ENCODE measurements around the gene ZDHHC16.

ZDHHC16 gene

GRCh38 chr10:97502916-97503315 is 56.9 kb downstream of the ZDHHC16 start:
- Histone ChIP-seq H3K27me3 (replicated peaks; ENCODE audit: insufficient read depth, low read length) (peaks cover 16% of the 10 kb centered on the region), H3K4me3 (ENCODE audit: low read length) (no peak overlapping the region), H3K4me1 (ENCODE audit: low read length) (no peaks in the 10 kb centered on the region), H3K79me2 (ENCODE audit: low read length) (peaks cover 3% of the 10 kb centered on the region), H3K9me3 (replicated peaks; ENCODE audit: insufficient read depth, low read length) (no peaks in the 10 kb centered on the region), H3K36me3 (replicated peaks; ENCODE audit: insufficient read depth, low read length) (no peaks in the 10 kb centered on the region), H3K9me2 (replicated peaks; ENCODE audit: insufficient read depth, low read length) (no peaks in the 10 kb centered on the region), H4K20me1 (ENCODE audit: insufficient read depth, low read length) (no peaks in the 10 kb centered on the region), H3K9ac (ENCODE audit: low read length) (no peak overlapping the region), H3K27ac (ENCODE audit: low read length) (no peak overlapping the region), H2AFZ (ENCODE audit: low read length) (no peak overlapping the region), H3F3A (ENCODE audit: insufficient read depth, low read length) (peaks cover 3% of the 10 kb centered on the region), H3K4me2 (ENCODE audit: low read depth, low read length) (no peak overlapping the region)
- no peak for TF ChIP-seq EZH2 (optimal IDR thresholded peaks at IDR 0.05; ENCODE audit: low read depth, low read length)
- TF ChIP-seq CTCF (IDR thresholded peaks at IDR 0.05; ENCODE audit: low read length) = no peak
- TF ChIP-seq EZH2phosphoT487 (IDR thresholded peaks at IDR 0.05; ENCODE audit: low read length) = no peak
- DNase-seq = no peak

GRCh38 chr10:97503406-97503805 is 57.4 kb downstream of the ZDHHC16 start:
- Histone ChIP-seq H3K4me2 (ENCODE audit: low read depth, low read length) (no peak overlapping the region), H3F3A (ENCODE audit: insufficient read depth, low read length) (no peaks in the 10 kb centered on the region), H3K4me3 (ENCODE audit: low read length) (no peak overlapping the region), H3K4me1 (ENCODE audit: low read length) (no peaks in the 10 kb centered on the region), H3K9me2 (replicated peaks; ENCODE audit: insufficient read depth, low read length) (no peaks in the 10 kb centered on the region), H3K9ac (ENCODE audit: low read length) (no peak overlapping the region), H3K9me3 (replicated peaks; ENCODE audit: insufficient read depth, low read length) (no peaks in the 10 kb centered on the region), H3K27ac (ENCODE audit: low read length) (no peak overlapping the region), H3K36me3 (replicated peaks; ENCODE audit: insufficient read depth, low read length) (no peaks in the 10 kb centered on the region), H4K20me1 (ENCODE audit: insufficient read depth, low read length) (no peaks in the 10 kb centered on the region), H2AFZ (ENCODE audit: low read length) (no peak overlapping the region), H3K79me2 (ENCODE audit: low read length) (no peaks in the 10 kb centered on the region), H3K27me3 (replicated peaks; ENCODE audit: insufficient read depth, low read length) (peaks cover 16% of the 10 kb centered on the region)
- DNase-seq = no peak
- TF ChIP-seq EZH2phosphoT487 (IDR thresholded peaks at IDR 0.05; ENCODE audit: low read length) = no peak
- no peak for TF ChIP-seq CTCF (IDR thresholded peaks at IDR 0.05; ENCODE audit: low read length)
- no peak for TF ChIP-seq EZH2 (optimal IDR thresholded peaks at IDR 0.05; ENCODE audit: low read depth, low read length)

DNA sequence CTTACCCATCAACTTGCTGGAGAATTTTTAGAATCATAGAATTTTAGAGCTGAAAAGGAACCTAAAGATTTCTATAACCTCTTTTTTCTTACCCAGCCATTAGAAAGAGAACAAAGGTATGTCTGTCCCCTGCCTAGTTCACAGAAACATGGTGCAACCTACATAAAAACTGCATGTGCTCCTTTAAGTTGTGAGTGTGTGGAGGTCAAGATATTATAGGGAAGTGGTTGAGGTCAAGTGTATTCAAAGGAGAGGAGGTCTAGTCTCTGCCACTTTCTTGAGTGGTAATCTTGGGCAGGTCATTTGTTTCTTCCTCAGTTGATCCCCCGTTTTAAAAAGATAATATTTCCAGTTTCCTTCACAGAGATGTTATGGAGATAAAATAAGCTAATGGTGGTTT is 59.2 kb downstream of the ZDHHC16 start:
- no peak for TF ChIP-seq CTCF (IDR thresholded peaks at IDR 0.05; ENCODE audit: low read length)
- Histone ChIP-seq H3K36me3 (replicated peaks; ENCODE audit: insufficient read depth, low read length) (no peaks in the 10 kb centered on the region), H3K4me1 (ENCODE audit: low read length) (no peaks in the 10 kb centered on the region), H3K4me2 (ENCODE audit: low read depth, low read length) (no peak overlapping the region), H4K20me1 (ENCODE audit: insufficient read depth, low read length) (no peaks in the 10 kb centered on the region), H3K27me3 (replicated peaks; ENCODE audit: insufficient read depth, low read length) (peaks cover 9% of the 10 kb centered on the region), H3K9ac (ENCODE audit: low read length) (no peak overlapping the region), H3K4me3 (ENCODE audit: low read length) (no peak overlapping the region), H3K9me2 (replicated peaks; ENCODE audit: insufficient read depth, low read length) (no peaks in the 10 kb centered on the region), H3K9me3 (replicated peaks; ENCODE audit: insufficient read depth, low read length) (no peaks in the 10 kb centered on the region), H2AFZ (ENCODE audit: low read length) (no peak overlapping the region), H3K27ac (ENCODE audit: low read length) (no peak overlapping the region), H3K79me2 (ENCODE audit: low read length) (no peaks in the 10 kb centered on the region), H3F3A (ENCODE audit: insufficient read depth, low read length) (no peaks in the 10 kb centered on the region)
- DNase-seq = no peak

Data from MM.1S (cell line).